ENCODE data around the gene GOLGA1.

DNA sequence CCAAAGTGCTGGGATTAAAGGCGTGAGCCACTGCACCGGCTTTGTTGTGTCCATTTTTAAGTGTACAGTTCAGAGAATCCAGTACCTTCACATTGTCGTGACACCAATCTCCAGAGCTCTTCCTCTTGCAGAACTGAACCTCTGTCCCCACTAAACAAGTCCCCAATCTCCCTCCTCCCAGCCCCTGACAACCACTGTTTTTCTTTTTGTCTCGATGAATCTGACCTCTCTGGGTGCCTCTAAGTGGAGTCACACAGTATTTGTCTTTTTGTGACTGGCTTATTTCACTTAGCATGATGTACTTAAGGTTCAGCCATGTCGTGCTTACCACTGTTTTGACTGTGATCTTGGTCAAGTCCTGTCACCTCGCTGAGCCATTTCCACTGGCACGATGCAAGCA, 86.1 kb downstream of the GOLGA1 start:
- TF ChIP-seq EZH2 (IDR thresholded peaks at IDR 0.05) (no peak), POLR2AphosphoS5 (IDR thresholded peaks at IDR 0.05; ENCODE audit: borderline replicate concordance, low read depth, low read length) (no peak)

All from SK-N-MC (cell line).